HG03108 (cell line): Measurements from ENCODE around the gene AP3S1.

Experiments used
- ATAC-seq: cut with Tn5 transposase; IDR thresholded peaks from one replicate; pipeline ENCODE4 v1.9.1; 2021; ENCODE audit warnings: moderate library complexity; ENCODE audit not compliant: unreplicated experiment

The AP3S1 gene

DNA sequence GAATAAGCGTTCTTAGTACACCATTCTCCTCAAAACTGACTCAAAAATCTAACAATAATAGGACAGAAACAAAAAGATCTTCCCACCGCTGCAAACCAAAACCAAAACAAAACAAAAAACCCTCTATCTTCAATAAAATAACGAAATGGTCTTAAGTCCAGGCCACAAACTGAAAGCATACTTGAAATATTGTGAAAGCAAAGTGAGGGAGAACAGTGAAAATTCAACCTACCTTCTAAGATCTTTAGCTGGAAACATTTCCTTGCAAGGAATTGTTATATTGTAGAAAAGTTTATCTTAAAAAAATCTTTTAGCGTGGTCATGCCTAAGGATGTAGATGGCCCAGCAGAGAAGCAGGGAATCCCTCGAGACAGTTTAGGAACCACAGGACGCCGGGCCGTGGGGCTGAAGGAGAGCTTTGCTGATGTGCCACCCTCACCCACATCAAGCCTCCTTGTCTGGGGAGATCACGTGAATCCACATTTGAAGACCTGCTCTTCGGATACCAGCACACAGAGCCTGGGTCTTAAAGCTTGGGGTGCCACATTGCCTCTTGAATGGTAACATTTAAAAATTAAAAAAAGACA, 92.7 kb downstream of the AP3S1 start:
- ATAC-seq: no peak

DNA sequence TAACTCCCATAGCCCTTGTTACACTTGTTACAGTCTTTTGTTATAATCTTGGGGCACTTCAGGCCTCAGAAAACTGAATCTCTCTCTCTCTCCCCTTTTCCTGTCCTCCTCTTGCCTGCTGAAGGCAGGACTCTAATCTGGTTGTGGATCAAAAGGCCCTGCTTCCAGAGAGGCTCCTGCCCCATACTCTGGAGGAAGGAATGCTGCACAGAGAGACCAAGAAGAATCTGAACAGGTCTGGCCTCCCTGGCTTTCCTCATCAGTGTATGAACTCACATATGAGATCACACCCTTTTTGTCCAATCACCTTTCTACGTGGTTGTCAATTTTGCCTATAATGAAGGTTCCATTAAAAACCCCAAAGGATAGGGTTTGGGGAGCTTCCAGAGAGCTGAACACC, 94.3 kb downstream of the AP3S1 start:
- no peak for ATAC-seq

DNA sequence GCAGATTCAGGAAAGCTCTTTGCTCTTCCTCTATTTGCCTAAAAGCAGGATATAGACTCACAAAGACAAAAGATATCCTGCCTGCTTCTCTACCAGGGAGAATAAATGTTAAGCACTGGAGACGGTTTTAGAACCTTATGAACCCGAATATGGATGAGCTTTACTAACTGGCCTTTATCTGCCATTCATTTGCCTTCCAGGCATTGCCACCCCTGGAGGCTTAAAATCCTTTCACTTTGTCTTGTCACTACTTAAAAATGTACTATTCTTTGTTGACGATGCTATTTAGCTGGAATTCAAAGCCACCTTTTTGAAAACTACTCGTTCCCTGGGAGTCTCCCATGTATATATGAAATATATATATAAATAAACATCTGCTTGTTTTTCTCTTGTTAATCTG, 97.3 kb downstream of the AP3S1 start:
- no peak for ATAC-seq

DNA sequence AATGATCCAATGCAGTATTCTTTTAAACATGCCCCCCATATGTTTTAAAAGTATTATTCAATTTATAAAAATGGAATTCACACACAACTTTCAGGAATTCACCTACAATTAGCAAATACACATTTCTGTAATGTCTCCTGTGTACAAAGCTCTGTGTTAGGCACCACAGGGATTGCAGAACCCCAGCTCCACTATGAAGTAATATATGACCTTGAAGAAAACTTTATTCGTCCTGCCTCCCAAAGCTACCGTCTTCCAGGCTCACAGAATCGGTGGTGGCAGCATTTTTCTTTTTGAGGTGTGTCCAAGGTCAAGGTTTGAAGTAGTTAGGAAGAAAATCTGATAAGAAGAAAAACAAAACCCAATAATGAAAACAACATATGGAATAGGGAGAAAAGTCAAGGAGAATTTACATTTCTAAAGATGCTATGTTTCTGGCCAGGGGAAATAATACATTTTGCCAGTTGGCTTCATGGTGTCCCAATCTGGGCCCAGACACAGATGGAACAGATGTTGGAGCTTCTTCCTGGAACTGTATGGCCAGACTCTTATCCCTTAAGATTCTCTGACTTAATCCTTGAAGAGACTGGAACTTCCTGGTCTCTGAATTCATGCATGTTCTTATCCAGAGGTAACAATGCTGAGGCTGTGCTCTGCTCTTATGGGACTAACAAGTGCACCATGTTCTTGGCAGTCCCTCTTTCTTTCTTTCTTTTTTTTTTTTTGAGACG, 98.5 kb downstream of the AP3S1 start:
- ATAC-seq: no peak

DNA sequence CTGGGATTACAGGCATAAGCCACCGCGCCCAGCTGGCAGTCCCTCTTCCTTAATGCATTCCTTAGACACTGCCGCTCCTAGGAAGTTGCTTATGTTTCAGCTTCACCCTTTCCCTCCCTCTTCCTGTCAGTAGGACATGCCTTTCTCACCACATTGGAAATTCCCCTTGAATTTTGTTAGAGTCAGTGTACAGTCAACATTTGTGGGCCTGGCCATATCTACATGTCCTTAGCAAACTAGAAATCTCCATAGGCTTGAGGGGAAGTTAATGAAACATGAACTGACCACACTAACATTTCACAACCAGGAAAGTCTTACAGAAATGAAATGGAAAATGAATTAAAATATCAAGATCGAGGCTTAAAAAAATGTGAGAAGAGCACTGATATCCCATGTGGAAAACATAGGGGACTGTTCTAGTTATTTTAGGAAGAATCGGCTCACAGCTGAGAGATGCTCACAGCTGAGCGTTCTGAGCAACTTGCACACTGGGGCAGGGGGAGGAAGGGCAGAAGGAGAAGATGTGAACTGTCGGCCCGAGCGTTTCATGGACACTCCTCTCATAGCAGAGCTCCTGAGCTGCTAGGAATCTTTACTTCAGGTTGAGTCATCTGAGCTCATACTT, 99.4 kb downstream of the AP3S1 start:
- ATAC-seq: no peak

DNA sequence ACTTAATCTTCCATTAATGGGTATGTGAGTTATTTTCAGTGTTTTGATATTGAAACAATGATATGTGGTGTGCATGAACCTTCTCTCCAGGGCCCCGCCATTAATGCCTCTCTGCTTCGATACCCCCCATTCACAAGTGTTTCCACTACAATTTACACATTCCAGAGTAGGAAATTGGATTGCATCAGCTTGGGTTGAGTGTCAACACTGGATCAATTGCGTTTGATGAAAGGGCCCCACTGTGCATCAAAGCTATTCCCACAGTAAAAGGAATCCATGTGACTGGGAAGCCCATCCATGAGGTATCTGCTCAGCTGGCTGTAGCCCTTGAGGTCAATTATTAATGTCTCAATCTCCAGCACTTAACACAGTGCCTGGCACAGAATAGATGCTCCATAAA, 102.8 kb downstream of the AP3S1 start:
- no peak for ATAC-seq

DNA sequence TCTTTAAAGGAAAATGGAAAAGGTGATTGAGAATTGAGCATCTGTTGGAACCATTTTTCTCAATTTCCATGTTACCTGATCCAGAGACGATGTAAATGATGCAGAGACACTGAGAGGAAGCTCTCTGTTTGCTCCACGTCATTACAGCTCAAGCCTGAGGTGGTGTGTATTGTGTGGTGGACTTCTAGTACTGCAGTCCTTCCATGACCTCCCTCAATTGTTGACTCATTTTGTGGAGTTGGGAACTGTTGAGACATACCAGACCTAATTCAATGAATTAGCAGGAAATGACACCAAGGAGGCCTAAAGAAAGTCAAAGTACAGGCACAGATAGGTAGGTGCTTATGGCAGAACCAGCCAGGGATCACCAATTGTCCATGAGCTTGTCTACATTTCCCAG, 104.9 kb downstream of the AP3S1 start:
- ATAC-seq: no peak

DNA sequence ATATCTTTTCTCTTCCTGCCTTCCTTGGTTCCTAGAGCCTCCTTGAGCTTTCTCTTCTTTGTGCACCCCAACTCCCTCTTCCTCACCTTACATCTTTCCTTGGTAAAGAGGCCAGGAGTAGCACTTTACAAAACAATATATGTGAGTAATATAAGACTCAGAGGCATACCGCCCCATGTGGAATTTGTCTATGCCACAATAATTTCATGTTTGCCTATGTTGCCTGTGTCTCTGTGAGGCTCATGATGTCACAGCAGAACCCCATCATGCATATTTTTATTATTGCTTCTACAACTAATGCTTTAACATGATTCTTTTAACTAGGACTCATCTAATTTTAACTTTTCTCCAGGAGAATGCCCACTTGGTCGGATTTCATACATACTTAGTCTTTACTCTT, 105.5 kb downstream of the AP3S1 start:
- ATAC-seq: no peak

DNA sequence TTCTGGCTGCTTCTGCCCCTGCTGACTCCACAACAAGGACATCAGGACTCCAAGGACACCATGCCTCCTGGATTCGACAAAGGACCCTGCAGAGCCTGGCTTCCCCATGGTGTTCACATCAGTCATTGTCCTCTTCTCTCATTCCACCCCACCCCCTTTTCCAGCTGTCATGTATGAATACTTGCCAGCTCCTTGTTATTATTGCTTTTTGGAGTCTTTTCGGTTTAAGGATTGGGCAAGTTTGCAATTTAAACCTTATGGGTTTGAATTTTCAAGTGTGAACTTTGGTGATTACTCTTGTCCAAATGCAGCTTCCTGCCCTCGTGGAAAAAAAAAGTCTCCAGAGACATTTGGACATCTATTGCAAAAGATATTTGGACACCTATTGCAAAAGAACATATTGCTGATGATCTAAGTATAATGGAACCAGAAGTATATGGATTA, 106.4 kb downstream of the AP3S1 start:
- ATAC-seq: no peak

DNA sequence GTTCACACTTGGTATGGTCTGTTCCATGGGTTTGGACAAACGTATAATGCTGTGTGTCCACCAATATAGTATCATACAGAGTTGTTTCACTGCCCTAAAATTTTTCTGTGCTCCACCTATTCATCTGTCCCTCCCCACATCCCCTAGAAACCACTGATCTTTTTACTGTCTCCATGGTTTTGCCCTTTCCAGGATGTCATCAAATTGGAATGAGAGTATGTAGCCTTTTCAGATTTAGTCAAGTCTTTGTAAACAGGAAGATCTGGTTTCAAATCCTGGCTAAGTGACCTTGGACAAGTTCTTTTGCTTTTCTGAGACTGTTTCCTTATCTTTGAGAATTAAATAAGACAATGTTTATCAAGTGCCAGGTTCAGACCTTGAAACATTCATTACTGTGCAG, 107.4 kb downstream of the AP3S1 start:
- no peak for ATAC-seq

DNA sequence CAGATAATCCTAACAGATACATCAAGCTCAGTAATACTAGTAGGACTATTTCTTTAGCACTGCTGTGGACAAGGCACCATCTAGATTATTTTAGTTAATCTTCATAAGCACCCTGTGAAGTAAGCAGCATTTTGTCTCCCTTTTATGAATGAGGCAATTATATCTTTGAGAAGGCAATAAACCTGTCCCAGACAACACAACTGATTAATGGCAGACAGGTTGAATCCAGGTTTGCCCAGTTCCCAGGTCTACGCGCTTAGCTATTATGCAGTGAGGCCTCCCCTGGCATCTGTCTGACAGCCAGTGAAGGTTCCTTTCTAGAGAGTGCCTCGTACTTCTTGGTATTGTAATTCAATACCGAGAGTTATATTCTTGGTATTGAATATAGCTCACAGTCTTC, 110.9 kb downstream of the AP3S1 start:
- no peak for ATAC-seq

DNA sequence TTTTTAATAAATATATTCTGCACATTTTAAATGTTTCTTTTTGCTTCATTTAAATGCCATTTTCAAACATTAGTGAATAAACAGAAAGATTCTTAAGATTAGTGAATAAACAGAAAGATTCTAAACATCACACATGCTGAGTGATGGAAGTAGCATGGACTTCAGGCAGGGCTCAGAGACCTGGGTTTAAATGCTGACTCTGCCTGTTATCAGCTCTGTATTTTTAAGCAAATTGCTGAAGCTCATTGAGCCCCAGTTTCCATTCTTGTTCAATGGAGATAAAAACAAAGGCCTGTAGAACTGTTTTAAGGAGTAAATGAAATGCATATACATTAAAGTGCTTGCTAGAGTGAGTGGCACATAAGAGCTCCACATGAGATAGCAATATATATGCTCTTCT, 112.4 kb downstream of the AP3S1 start:
- ATAC-seq: no peak

DNA sequence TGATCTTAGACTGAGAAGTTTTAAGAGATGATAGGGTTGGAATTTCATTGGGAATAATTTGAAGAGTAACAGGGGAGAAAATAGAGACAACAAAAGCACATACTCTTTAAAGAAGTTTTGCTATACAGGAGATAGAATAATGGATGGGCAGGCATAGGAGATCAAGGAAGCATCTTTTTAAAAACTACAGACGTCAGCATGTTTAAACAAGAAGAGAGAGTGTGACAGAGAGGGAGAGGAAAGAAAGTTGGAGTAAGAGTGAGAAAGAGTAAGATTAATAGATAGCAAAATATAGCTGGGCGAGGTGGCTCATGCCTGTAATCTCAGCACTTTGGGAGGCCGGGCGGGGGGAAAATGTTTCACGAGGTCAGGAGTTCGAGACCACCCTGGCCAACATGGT, 115.2 kb downstream of the AP3S1 start:
- ATAC-seq: no peak

DNA sequence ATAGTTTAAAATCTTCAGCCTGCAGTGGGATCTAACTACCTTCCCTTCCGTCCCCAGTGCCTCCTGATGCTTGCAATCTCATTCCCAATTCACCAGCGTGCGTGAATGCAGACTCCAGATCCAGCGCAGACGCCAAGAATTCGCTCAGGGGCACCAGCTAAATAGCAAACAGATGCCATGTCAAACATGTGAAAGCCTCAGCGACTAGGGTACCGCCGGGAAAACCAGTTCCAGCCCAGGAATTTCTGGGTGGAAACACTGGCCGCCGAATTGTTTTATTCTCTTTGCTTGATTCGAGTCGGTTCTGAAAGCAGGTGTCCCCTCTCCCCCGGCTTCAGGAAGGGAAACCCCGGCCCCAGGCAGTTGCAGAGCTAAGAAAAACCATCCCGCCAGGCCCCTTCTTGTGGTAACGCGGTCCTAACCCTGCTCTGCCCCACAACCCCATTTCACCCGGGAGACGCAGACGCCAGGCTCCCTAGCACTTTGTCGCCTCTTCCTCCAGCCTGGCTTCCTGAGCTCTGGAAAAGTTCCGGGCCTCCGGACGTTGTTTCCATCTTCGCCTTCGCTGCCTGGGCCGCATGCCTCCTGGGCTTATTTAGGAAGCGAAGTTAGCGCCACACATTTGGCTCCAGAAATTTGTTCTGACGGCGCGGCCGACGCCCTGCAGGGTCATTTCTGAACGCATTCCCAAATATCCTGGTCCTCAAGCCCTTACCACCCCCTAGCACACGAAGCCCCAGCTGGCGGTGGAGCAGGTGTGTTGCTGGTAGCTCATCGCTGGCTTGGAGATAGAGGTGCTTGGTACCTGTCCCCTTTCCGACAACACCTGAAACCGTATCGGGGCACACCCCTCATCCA, 119.9 kb downstream of the AP3S1 start:
- no peak for ATAC-seq

DNA sequence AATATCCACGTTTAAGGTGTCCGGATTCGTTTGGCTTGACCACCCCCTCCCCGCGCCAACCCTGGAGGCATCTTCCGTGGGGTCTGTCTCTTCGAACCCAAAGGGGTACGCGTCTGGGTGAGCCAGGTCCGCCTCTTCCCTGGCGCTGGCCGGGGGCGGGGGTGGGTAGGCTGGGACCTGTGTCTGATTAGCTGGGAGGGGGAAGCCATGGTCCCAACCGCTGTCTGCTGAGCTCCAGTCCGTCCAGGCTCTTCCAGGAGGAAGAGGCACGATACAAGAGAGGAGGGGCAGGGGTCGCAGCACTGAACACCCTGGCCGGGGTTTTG, 120.5 kb downstream of the AP3S1 start, which contains the start of gene LVRN:
TSS of gene LVRN (plus strand) at position 237 of the 326 bp plus-strand sequence. CDS start 143 bp downstream, outside the sequence.
- no peak for ATAC-seq

DNA sequence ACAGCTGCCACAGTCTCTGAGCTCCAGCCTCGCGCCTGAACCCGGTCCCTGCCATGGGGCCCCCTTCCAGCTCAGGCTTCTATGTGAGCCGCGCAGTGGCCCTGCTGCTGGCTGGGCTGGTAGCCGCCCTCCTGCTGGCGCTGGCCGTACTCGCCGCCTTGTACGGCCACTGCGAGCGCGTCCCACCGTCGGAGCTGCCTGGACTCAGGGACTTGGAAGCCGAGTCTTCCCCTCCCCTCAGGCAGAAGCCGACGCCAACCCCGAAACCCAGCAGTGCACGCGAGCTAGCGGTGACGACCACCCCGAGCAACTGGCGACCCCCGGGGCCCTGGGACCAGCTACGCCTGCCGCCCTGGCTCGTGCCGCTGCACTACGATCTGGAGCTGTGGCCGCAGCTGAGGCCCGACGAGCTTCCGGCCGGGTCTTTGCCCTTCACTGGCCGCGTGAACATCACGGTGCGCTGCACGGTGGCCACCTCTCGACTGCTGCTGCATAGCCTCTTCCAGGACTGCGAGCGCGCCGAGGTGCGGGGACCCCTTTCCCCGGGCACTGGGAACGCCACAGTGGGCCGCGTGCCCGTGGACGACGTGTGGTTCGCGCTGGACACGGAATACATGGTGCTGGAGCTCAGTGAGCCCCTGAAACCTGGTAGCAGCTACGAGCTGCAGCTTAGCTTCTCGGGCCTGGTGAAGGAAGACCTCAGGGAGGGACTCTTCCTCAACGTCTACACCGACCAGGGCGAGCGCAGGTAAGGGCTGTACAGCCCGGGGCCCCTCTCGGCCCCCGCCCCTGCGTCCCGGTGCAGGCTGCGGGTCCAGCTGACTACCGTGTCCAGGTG, 121.0 kb downstream of the AP3S1 start:
- no peak for ATAC-seq

DNA sequence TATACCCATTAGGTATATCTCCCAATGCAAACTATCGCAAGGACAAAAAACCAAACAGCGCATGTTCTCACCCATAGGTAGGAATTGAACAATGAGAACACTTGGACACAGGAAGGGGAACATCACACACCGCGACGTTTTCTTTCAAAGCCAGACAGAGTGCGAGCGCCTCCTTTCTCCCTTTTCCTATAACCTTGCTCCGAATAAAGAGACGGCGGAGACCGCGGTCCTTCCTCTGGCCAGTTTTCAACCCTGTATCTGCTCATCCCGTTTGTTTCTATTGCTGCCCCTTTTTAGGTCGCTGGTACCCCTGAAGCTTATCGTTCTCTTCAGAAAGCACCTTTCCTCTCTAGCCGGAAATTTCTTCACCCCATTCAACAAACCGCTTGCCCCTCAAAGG, 121.8 kb downstream of the AP3S1 start:
- ATAC-seq: no peak
